ENCODE data around the gene CYTIP.

Gene CYTIP

GRCh38 chr2:157447031-157447430 lies 3.1 kb upstream of the CYTIP start:
- no peak for DNase-seq (ENCODE audit: low spot score)
- TF ChIP-seq CTCF (IDR thresholded peaks at IDR 0.05; ENCODE audit: extremely low read depth, insufficient read depth, missing control alignments) = no peak
- in situ Hi-C loops (cut with MboI; ENCODE audit: low pct_unique_long_range_greater_than_20kb, low sequenced_read_pairs, unreplicated experiment) = loop anchor here (25.0 kb wide), 1 partner anchor 110 kb away; the partner anchor contains the start of gene ERMN

GRCh38 chr2:157444641-157445040 lies 752 bp upstream of the CYTIP start:
- DNase-seq (ENCODE audit: low spot score) = peak; percentile 9
- in situ Hi-C loops (cut with MboI; ENCODE audit: low pct_unique_long_range_greater_than_20kb, low sequenced_read_pairs, unreplicated experiment) = loop anchor here (25.0 kb wide), 1 partner anchor 107 kb away; the partner anchor contains the start of gene ERMN
- TF ChIP-seq CTCF (IDR thresholded peaks at IDR 0.05; ENCODE audit: extremely low read depth, insufficient read depth, missing control alignments) = no peak

GRCh38 chr2:157443090-157443489 lies 799 bp downstream of the CYTIP start:
- no peak for DNase-seq (ENCODE audit: low spot score)

GRCh38 chr2:157442636-157443035 lies 1.3 kb downstream of the CYTIP start:
- TF ChIP-seq CTCF (IDR thresholded peaks at IDR 0.05; ENCODE audit: extremely low read depth, insufficient read depth, missing control alignments) = no peak
- in situ Hi-C loops (cut with MboI; ENCODE audit: low pct_unique_long_range_greater_than_20kb, low sequenced_read_pairs, unreplicated experiment) = loop anchor here (25.0 kb wide), 1 partner anchor 105 kb away; the partner anchor contains the start of gene ERMN
- no peak for DNase-seq (ENCODE audit: low spot score)

More at GRCh38 chr2:157443090-157443489, 799 bp downstream of the CYTIP start:
- in situ Hi-C loops (cut with MboI; ENCODE audit: low pct_unique_long_range_greater_than_20kb, low sequenced_read_pairs, unreplicated experiment) = loop anchor here (25.0 kb wide), 1 partner anchor 106 kb away; the partner anchor contains the start of gene ERMN
- no peak for TF ChIP-seq CTCF (IDR thresholded peaks at IDR 0.05; ENCODE audit: extremely low read depth, insufficient read depth, missing control alignments)

GRCh38 chr2:157442191-157442590 lies 1.7 kb downstream of the CYTIP start:
- TF ChIP-seq CTCF (IDR thresholded peaks at IDR 0.05; ENCODE audit: extremely low read depth, insufficient read depth, missing control alignments) = no peak
- in situ Hi-C loops (cut with MboI; ENCODE audit: low pct_unique_long_range_greater_than_20kb, low sequenced_read_pairs, unreplicated experiment) = loop anchor here (25.0 kb wide), 1 partner anchor 105 kb away; the partner anchor contains the start of gene ERMN
- no peak for DNase-seq (ENCODE audit: low spot score)

GRCh38 chr2:157441072-157441454 lies 2.8 kb downstream of the CYTIP start:
- no peak for TF ChIP-seq CTCF (IDR thresholded peaks at IDR 0.05; ENCODE audit: extremely low read depth, insufficient read depth, missing control alignments)
- in situ Hi-C loops (cut with MboI; ENCODE audit: low pct_unique_long_range_greater_than_20kb, low sequenced_read_pairs, unreplicated experiment) = loop anchor here (25.0 kb wide), 1 partner anchor 104 kb away; the partner anchor contains the start of gene ERMN
- peak; percentile 33 for DNase-seq (ENCODE audit: low spot score)

All from GM13977 (cell line).